Suprapubic skin (tissue), 3 donors: ENCODE measurements around the gene UNC45B.

Experiments used
- CTCF ChIP-seq, 2 donors: fragments of 200-600 bp in 1 of 2; fragments of 450-650 bp in 1 of 2; sonication (generic) in 1 of 2; IDR thresholded peaks; one replicate each; pipeline ENCODE4 v1.5.1; 2016 to 2019; ENCODE audit warnings: antibody characterized with exemption in 2 of 2, mild to moderate bottlenecking in 1 of 2, moderate library complexity in 1 of 2
- EP300 ChIP-seq: sonication (generic); formaldehyde crosslinking; IDR thresholded peaks from one replicate; pipeline ENCODE4 v1.6.1; 2017; ENCODE audit warnings: antibody characterized with exemption
- POLR2A ChIP-seq, 2 donors: fragments of 450-650 bp; IDR thresholded peaks; one replicate each; pipeline ENCODE4 v1.6.1; 2017; ENCODE audit warnings: antibody characterized with exemption in 2 of 2, mild to moderate bottlenecking in 2 of 2, moderate library complexity in 2 of 2

GRCh38 chr17:35167046-35167445, 19.4 kb downstream of the UNC45B start:
- TF ChIP-seq POLR2A (IDR thresholded peaks at IDR 0.05) (no peak), EP300 (no peak), CTCF (IDR thresholded peaks at IDR 0.05) (no peak)
